Mesothelial cell of epicardium (in vitro differentiated cells): Measurements from ENCODE around the gene IRF7. TPM values are rescaled to one million over a fixed set of nuclear protein-coding genes. Genes with fewer than 3 reads are reported as not detected.

ENCODE experiments used
- DNase-seq, 2 experiments: peaks; one replicate each; pipeline ENCODE4 v3.0.0; 2021; ENCODE audit warnings: low spot score in 2 of 2; ENCODE audit not compliant: unreplicated experiment in 2 of 2
- H3K27ac Mint-ChIP-seq: 2 replicates; pipeline ENCODE4 v1.8.0; 2021; ENCODE audit warnings: mixed read lengths
- H3K27me3 Mint-ChIP-seq: 2 replicates; pipeline ENCODE4 v1.8.0; 2021; ENCODE audit warnings: low read depth, mixed read lengths
- H3K36me3 Mint-ChIP-seq: 2 replicates; pipeline ENCODE4 v1.8.0; 2021; ENCODE audit warnings: mixed read lengths
- H3K4me1 Mint-ChIP-seq: 2 replicates; pipeline ENCODE4 v1.8.0; 2021; ENCODE audit warnings: mixed read lengths
- H3K4me3 Mint-ChIP-seq: 2 replicates; pipeline ENCODE4 v1.8.0; 2021; ENCODE audit warnings: mild to moderate bottlenecking, moderate library complexity, mixed read lengths
- H3K9me3 Mint-ChIP-seq: 2 replicates; pipeline ENCODE4 v1.8.0; 2021; ENCODE audit warnings: mixed read lengths
- total RNA-seq: library from RNA; stranded (reverse); gene quantifications from 3 replicates; pipeline ENCODE4 v1.2.1, GENCODE V29; 2021
- TF ChIP-seq, protein P1 (sequence below): fragments of 200-600 bp; sonication (generic); IDR thresholded peaks from one replicate; pipeline ENCODE4 v1.5.0; 2021; ENCODE audit warnings: antibody characterized with exemption; ENCODE audit not compliant: unreplicated experiment

IRF7 gene
- total RNA-seq, 1 donor from 2014 or later, result 21.9 TPM

DNA sequence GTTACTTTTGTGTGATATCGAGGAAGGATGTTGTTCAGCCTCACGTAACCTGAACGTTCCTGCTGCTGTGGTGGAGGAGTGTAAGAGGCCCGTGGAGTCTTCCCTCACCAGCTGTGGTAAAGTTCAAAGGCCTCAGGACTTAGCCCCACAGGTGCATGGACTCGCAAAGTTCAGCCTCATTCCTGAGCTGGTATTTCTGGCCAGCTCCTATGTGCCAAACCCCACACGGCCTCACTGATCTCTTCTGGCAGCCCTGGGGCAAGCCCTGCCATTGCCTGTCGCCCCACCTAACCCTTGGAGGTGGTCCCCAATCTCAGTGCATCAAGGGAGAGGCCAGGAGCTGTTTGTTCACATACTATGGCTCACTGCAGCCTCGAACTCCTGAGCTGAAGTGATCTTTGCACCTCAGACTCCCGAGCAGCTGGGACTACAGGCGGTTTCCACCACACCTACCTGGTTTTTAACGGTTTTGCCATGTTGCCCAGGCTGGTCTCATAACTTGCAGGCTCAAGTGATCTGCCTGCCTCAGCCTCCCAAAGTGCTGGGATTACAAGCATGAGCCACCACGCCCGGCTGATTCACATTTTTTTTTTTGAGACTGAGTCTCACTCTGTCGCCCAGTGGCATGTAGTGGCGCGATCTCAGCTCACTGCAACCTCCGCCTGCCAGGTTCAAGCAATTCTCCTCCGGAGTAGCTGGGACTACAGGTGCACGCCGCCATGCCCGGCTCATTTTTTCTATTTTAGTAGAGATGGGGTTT lies 37.3 kb downstream of the IRF7 start:
- TF ChIP-seq, protein P1, sequence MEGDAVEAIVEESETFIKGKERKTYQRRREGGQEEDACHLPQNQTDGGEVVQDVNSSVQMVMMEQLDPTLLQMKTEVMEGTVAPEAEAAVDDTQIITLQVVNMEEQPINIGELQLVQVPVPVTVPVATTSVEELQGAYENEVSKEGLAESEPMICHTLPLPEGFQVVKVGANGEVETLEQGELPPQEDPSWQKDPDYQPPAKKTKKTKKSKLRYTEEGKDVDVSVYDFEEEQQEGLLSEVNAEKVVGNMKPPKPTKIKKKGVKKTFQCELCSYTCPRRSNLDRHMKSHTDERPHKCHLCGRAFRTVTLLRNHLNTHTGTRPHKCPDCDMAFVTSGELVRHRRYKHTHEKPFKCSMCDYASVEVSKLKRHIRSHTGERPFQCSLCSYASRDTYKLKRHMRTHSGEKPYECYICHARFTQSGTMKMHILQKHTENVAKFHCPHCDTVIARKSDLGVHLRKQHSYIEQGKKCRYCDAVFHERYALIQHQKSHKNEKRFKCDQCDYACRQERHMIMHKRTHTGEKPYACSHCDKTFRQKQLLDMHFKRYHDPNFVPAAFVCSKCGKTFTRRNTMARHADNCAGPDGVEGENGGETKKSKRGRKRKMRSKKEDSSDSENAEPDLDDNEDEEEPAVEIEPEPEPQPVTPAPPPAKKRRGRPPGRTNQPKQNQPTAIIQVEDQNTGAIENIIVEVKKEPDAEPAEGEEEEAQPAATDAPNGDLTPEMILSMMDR, result no peak
- H3K36me3 Mint-ChIP-seq, result peaks cover 3% of the 10 kb centered on the region
- H3K27ac Mint-ChIP-seq, result no peak overlapping the region
- H3K9me3 Mint-ChIP-seq, result no peaks in the 10 kb centered on the region
- H3K27me3 Mint-ChIP-seq, result peaks cover 4% of the 10 kb centered on the region
- no peak for DNase-seq
- H3K4me3 Mint-ChIP-seq, result peak overlapping the region; percentile 86
- H3K4me1 Mint-ChIP-seq, result peaks cover 40% of the 10 kb centered on the region

- H3K27ac Mint-ChIP-seq, result peak overlapping the region; percentile 93
- H3K36me3 Mint-ChIP-seq, result peaks cover 3% of the 10 kb centered on the region
- H3K4me3 Mint-ChIP-seq, result peak overlapping the region; percentile 86
- DNase-seq, result no peak
- peaks cover 46% of the 10 kb centered on the region for H3K4me1 Mint-ChIP-seq
- TF ChIP-seq, protein P1, result no peak
- H3K27me3 Mint-ChIP-seq, result peaks cover 4% of the 10 kb centered on the region
- no peaks in the 10 kb centered on the region for H3K9me3 Mint-ChIP-seq
Observed at GRCh38 chr11:577611-577894, 38.2 kb downstream of the IRF7 start.

- Mint-ChIP-seq H3K4me1 (peaks cover 46% of the 10 kb centered on the region), H3K27me3 (peaks cover 4% of the 10 kb centered on the region), H3K27ac (peak overlapping the region; percentile 93), H3K36me3 (peaks cover 3% of the 10 kb centered on the region), H3K9me3 (no peaks in the 10 kb centered on the region), H3K4me3 (peak overlapping the region; percentile 86)
- TF ChIP-seq, protein P1, result no peak
- no peak for DNase-seq
Observed at GRCh38 chr11:576811-577610, 38.7 kb downstream of the IRF7 start.

- Mint-ChIP-seq H3K4me1 (peaks cover 49% of the 10 kb centered on the region), H3K27me3 (peaks cover 4% of the 10 kb centered on the region), H3K27ac (peak within 1 kb of the TSS; percentile 99), H3K4me3 (peak within 1 kb of the TSS; percentile 95), H3K9me3 (no peaks in the 10 kb centered on the region), H3K36me3 (no peaks in the 10 kb centered on the region)
- TF ChIP-seq, protein P1, result no peak
- peak; percentile 96 to 98 for DNase-seq
Observed at GRCh38 chr11:575996-576768, 39.6 kb downstream of the IRF7 start, which contains the start of gene PHRF1. TSS of gene PHRF1 (plus strand) at chr11:576470. CDS start at chr11:581513, 5,043 bp downstream.

- TF ChIP-seq, protein P1, result no peak
- H3K27me3 Mint-ChIP-seq, result peaks cover 4% of the 10 kb centered on the region
- peaks cover 52% of the 10 kb centered on the region for H3K4me1 Mint-ChIP-seq
- H3K36me3 Mint-ChIP-seq, result no peaks in the 10 kb centered on the region
- no peak for DNase-seq
- no peaks in the 10 kb centered on the region for H3K9me3 Mint-ChIP-seq
- peak overlapping the region; percentile 85 for H3K4me3 Mint-ChIP-seq
- peak overlapping the region; percentile 85 for H3K27ac Mint-ChIP-seq
Observed at GRCh38 chr11:575313-575995, 40.3 kb downstream of the IRF7 start.
